ENCODE data around the gene POLG. TPM values are rescaled to one million over a fixed set of nuclear protein-coding genes. Genes with fewer than 3 reads are reported as not detected.

Gene POLG
- total and polyA plus RNA-seq, 7 experiments from 2014 or later, result 24.0 to 136 (median 128) TPM

- ATAC-seq, result no peak
- H3K27ac Mint-ChIP-seq, result peak overlapping the region in 1 of 9 donors; percentile 38
- peaks cover 6 to 28% (median 18%) of the 10 kb centered on the region in 7 donors for H3K4me1 Mint-ChIP-seq
- Histone ChIP-seq H3K9me3 (ENCODE audit: control insufficient read depth in 2 of 3, low read length in 3 of 3) (no peaks in the 10 kb centered on the region), H3K4me3 (ENCODE audit: low read length) (no peak overlapping the region), H3K4me1 (ENCODE audit: control insufficient read depth in 2 of 2, insufficient read depth in 2 of 2, low read length in 2 of 2) (no peaks in the 10 kb centered on the region), H3K27ac (ENCODE audit: low read depth, low read length) (no peak overlapping the region), H3K36me3 (ENCODE audit: control insufficient read depth in 2 of 3, insufficient read depth in 3 of 3, low read length in 3 of 3) (no peaks in the 10 kb centered on the region), H3K27me3 (ENCODE audit: control insufficient read depth in 2 of 2, insufficient read depth in 2 of 2, low read length in 2 of 2) (peaks cover 6% of the 10 kb centered on the region in 2 donors)
- H3K4me3 Mint-ChIP-seq, result peak overlapping the region in 2 of 10 donors; percentile 20 to 22
- no peak for DNase-seq
- peaks cover 0 to 2% (median 0%) of the 10 kb centered on the region in 5 donors for H3K36me3 Mint-ChIP-seq
- H3K27me3 Mint-ChIP-seq, result peaks cover 66 to 89% (median 70%) of the 10 kb centered on the region in 5 donors
- ChIA-PET CTCF (no interaction called here), POLR2A (no interaction called here)
- H3K9me3 Mint-ChIP-seq, result peaks cover 0 to 1% (median 0%) of the 10 kb centered on the region in 11 donors
- intact Hi-C loops (cut with micrococcal nuclease), result loop anchor here in 1 of 2 donors (2.0 kb wide), 1 partner anchor 38 kb away; no protein-coding TSS in a partner anchor
These were observed 35.7 kb upstream of the POLG start for GRCh38 chr15:89370120-89370977.

GRCh38 chr15:89369341-89369947 lies 34.8 kb upstream of the POLG start:
- peaks cover 66 to 89% (median 70%) of the 10 kb centered on the region in 5 donors for H3K27me3 Mint-ChIP-seq
- Histone ChIP-seq H3K27me3 (ENCODE audit: control insufficient read depth in 2 of 2, insufficient read depth in 2 of 2, low read length in 2 of 2) (peaks cover 5 to 6% of the 10 kb centered on the region in 2 donors), H3K4me3 (ENCODE audit: low read length) (no peak overlapping the region), H3K4me1 (ENCODE audit: control insufficient read depth in 2 of 2, insufficient read depth in 2 of 2, low read length in 2 of 2) (no peaks in the 10 kb centered on the region), H3K27ac (ENCODE audit: low read depth, low read length) (no peak overlapping the region), H3K36me3 (ENCODE audit: control insufficient read depth in 2 of 3, insufficient read depth in 3 of 3, low read length in 3 of 3) (no peaks in the 10 kb centered on the region), H3K9me3 (ENCODE audit: control insufficient read depth in 2 of 3, low read length in 3 of 3) (no peaks in the 10 kb centered on the region)
- H3K4me1 Mint-ChIP-seq, result peaks cover 6 to 28% (median 18%) of the 10 kb centered on the region in 7 donors
- peaks cover 0 to 3% (median 0%) of the 10 kb centered on the region in 11 donors for H3K9me3 Mint-ChIP-seq
- ATAC-seq (no peak), DNase-seq (no peak)
- ChIA-PET CTCF (interaction anchor here (0.9 kb wide), 1 partner anchor 10 kb away, joined by 5 read pairs; no protein-coding TSS in a partner anchor), POLR2A (no interaction called here)
- intact Hi-C loops (cut with micrococcal nuclease), result no loop called here
- H3K27ac Mint-ChIP-seq, result peak overlapping the region in 1 of 9 donors; percentile 18
- peak overlapping the region in 2 of 10 donors; percentile 21 to 59 for H3K4me3 Mint-ChIP-seq
- peaks cover 0 to 3% (median 0%) of the 10 kb centered on the region in 5 donors for H3K36me3 Mint-ChIP-seq

GRCh38 chr15:89368566-89369223 lies 34.1 kb upstream of the POLG start:
- Mint-ChIP-seq H3K27ac (peak overlapping the region in 1 of 9 donors; percentile 42), H3K27me3 (peaks cover 66 to 89% (median 68%) of the 10 kb centered on the region in 5 donors), H3K4me1 (peaks cover 6 to 28% (median 18%) of the 10 kb centered on the region in 7 donors), H3K9me3 (peaks cover 0 to 5% (median 0%) of the 10 kb centered on the region in 11 donors), H3K4me3 (peak overlapping the region in 2 of 10 donors; percentile 21 to 25), H3K36me3 (peaks cover 0 to 6% (median 0%) of the 10 kb centered on the region in 5 donors)
- ChIA-PET CTCF (interaction anchor here (0.9 to 1.0 kb wide), 2 partner anchors 10 kb away, joined by 5 read pairs; no protein-coding TSS in a partner anchor), POLR2A (no interaction called here)
- Histone ChIP-seq H3K36me3 (ENCODE audit: control insufficient read depth in 2 of 3, insufficient read depth in 3 of 3, low read length in 3 of 3) (no peaks in the 10 kb centered on the region), H3K4me1 (ENCODE audit: control insufficient read depth in 2 of 2, insufficient read depth in 2 of 2, low read length in 2 of 2) (no peaks in the 10 kb centered on the region), H3K9me3 (ENCODE audit: control insufficient read depth in 2 of 3, low read length in 3 of 3) (no peaks in the 10 kb centered on the region), H3K27me3 (ENCODE audit: control insufficient read depth in 2 of 2, insufficient read depth in 2 of 2, low read length in 2 of 2) (peaks cover 0 to 7% of the 10 kb centered on the region in 2 donors), H3K4me3 (ENCODE audit: low read length) (no peak overlapping the region), H3K27ac (ENCODE audit: low read depth, low read length) (no peak overlapping the region)
- intact Hi-C loops (cut with micrococcal nuclease), result no loop called here
- no peak for DNase-seq
- ATAC-seq, result no peak

GRCh38 chr15:89367485-89368451 lies 33.1 kb upstream of the POLG start:
- DNase-seq (no peak), ATAC-seq (peak; percentile 18)
- Histone ChIP-seq H3K4me1 (ENCODE audit: control insufficient read depth in 2 of 2, insufficient read depth in 2 of 2, low read length in 2 of 2) (no peaks in the 10 kb centered on the region), H3K27me3 (ENCODE audit: control insufficient read depth in 2 of 2, insufficient read depth in 2 of 2, low read length in 2 of 2) (peaks cover 0 to 8% of the 10 kb centered on the region in 2 donors), H3K4me3 (ENCODE audit: low read length) (no peak overlapping the region), H3K9me3 (ENCODE audit: control insufficient read depth in 2 of 3, low read length in 3 of 3) (no peaks in the 10 kb centered on the region), H3K27ac (ENCODE audit: low read depth, low read length) (no peak overlapping the region), H3K36me3 (ENCODE audit: control insufficient read depth in 2 of 3, insufficient read depth in 3 of 3, low read length in 3 of 3) (no peaks in the 10 kb centered on the region)
- peaks cover 66 to 90% (median 70%) of the 10 kb centered on the region in 5 donors for H3K27me3 Mint-ChIP-seq
- peaks cover 0 to 5% (median 0%) of the 10 kb centered on the region in 11 donors for H3K9me3 Mint-ChIP-seq
- peaks cover 0 to 6% (median 0%) of the 10 kb centered on the region in 5 donors for H3K36me3 Mint-ChIP-seq
- POLR2A ChIA-PET, result interaction anchor here (0.6 kb wide), 1 partner anchor 487 kb away, joined by 3 read pairs; no protein-coding TSS in a partner anchor
- peak overlapping the region in 1 of 9 donors; percentile 13 for H3K27ac Mint-ChIP-seq
- peak overlapping the region in 8 of 10 donors; percentile 9 to 72 (median 48) for H3K4me3 Mint-ChIP-seq
- CTCF ChIA-PET, result interaction anchor here (1.0 kb wide), 1 partner anchor 9 kb away, joined by 5 read pairs; no protein-coding TSS in a partner anchor
- H3K4me1 Mint-ChIP-seq, result peaks cover 6 to 32% (median 22%) of the 10 kb centered on the region in 7 donors
- intact Hi-C loops (cut with micrococcal nuclease), result no loop called here

- H3K36me3 ChIP-seq (ENCODE audit: control insufficient read depth in 2 of 3, insufficient read depth in 3 of 3, low read length in 3 of 3), result no peaks in the 10 kb centered on the region
- DNase-seq, result no peak
- peaks cover 59 to 84% (median 67%) of the 10 kb centered on the region in 5 donors for H3K27me3 Mint-ChIP-seq
- H3K4me3 Mint-ChIP-seq, result peak overlapping the region in 9 of 10 donors; percentile 9 to 72 (median 44)
- peaks cover 6 to 29% (median 19%) of the 10 kb centered on the region in 7 donors for H3K4me1 Mint-ChIP-seq
- peaks cover 0 to 5% (median 0%) of the 10 kb centered on the region in 11 donors for H3K9me3 Mint-ChIP-seq
- intact Hi-C loops (cut with micrococcal nuclease), result no loop called here
- peaks cover 0 to 11% of the 10 kb centered on the region in 2 donors for H3K27me3 ChIP-seq (ENCODE audit: control insufficient read depth in 2 of 2, insufficient read depth in 2 of 2, low read length in 2 of 2)
- H3K27ac Mint-ChIP-seq, result peak overlapping the region in 1 of 9 donors; percentile 45
- peaks cover 0 to 6% (median 0%) of the 10 kb centered on the region in 5 donors for H3K36me3 Mint-ChIP-seq
- no peak overlapping the region for H3K4me3 ChIP-seq (ENCODE audit: low read length)
- CTCF ChIA-PET, result no interaction called here
- peaks cover 0 to 4% of the 10 kb centered on the region in 2 donors for H3K4me1 ChIP-seq (ENCODE audit: control insufficient read depth in 2 of 2, insufficient read depth in 2 of 2, low read length in 2 of 2)
- no peak overlapping the region for H3K27ac ChIP-seq (ENCODE audit: low read depth, low read length)
- no peaks in the 10 kb centered on the region for H3K9me3 ChIP-seq (ENCODE audit: control insufficient read depth in 2 of 3, low read length in 3 of 3)
- POLR2A ChIA-PET, result no interaction called here
- no peak for ATAC-seq
These were observed 32.2 kb upstream of the POLG start for GRCh38 chr15:89366656-89367393.
